D721Med (cell line): ENCODE measurements around the gene TNRC6B.

ENCODE experiments used
- DNase-seq: peaks from one replicate; pipeline ENCODE4 v3.0.0; 2011; ENCODE audit warnings: low spot score; ENCODE audit not compliant: insufficient read length
- FAIRE-seq: peaks from 2 replicates; lab custom pipeline; 2011; peaks lifted over from hg19 to GRCh38; lab: Jason Lieb, UNC
- CTCF ChIP-seq: IDR thresholded peaks from 2 replicates; pipeline ENCODE4 v1.5.1; 2012; ENCODE audit warnings: mild to moderate bottlenecking, control low read depth; ENCODE audit not compliant: insufficient read depth; ENCODE audit errors: missing control alignments

Gene TNRC6B

GRCh38 chr22:40341604-40342003 lies 163.9 kb downstream of the TNRC6B start:
- DNase-seq (no peak), FAIRE-seq (no peak)
- TF ChIP-seq CTCF, result no peak

GRCh38 chr22:40342521-40342920 lies 164.8 kb downstream of the TNRC6B start:
- TF ChIP-seq CTCF, result no peak
- DNase-seq (no peak), FAIRE-seq (no peak)

GRCh38 chr22:40345271-40345670 lies 167.5 kb downstream of the TNRC6B start:
- no peak for DNase-seq
- no peak for TF ChIP-seq CTCF
- FAIRE-seq, result no peak

GRCh38 chr22:40345815-40346184 lies 168.1 kb downstream of the TNRC6B start:
- DNase-seq (no peak), FAIRE-seq (no peak)
- TF ChIP-seq CTCF, result no peak

- peak; percentile 51 for DNase-seq
- no peak for TF ChIP-seq CTCF
- FAIRE-seq, result no peak
Observed at GRCh38 chr22:40346185-40347118, 168.7 kb downstream of the TNRC6B start, which contains the start of gene ADSL. TSS of gene ADSL (plus strand) at chr22:40346500. CDS start at chr22:40346559, 59 bp downstream.

GRCh38 chr22:40347300-40347699 lies 169.6 kb downstream of the TNRC6B start:
- DNase-seq, result no peak
- no peak for TF ChIP-seq CTCF
- no peak for FAIRE-seq

- FAIRE-seq (no peak), DNase-seq (no peak)
- TF ChIP-seq CTCF, result peak; percentile 72
Observed at GRCh38 chr22:40348025-40348658, 170.4 kb downstream of the TNRC6B start.
